Activated naive CD4-positive, alpha-beta T cell treated with anti-CD3 and anti-CD28 coated beads for 36 hours (primary cell): ENCODE data around the gene ASTN2. TPM values are rescaled to one million over a fixed set of nuclear protein-coding genes. Genes with fewer than 3 reads are reported as not detected.

ENCODE experiments used
- CTCF ChIA-PET: fragments of 350-600 bp; sonication (Branson Sonifier 250); formaldehyde crosslinking; loops from one replicate; lab custom pipeline; 2021; ENCODE audit warnings: antibody characterized with exemption; lab: Charles Lee
- DNase-seq: peaks from one replicate; pipeline ENCODE4 v3.0.0-alpha.2; 2020
- H3K27ac Mint-ChIP-seq: one replicate; pipeline ENCODE4 v1.8.0; 2021; ENCODE audit warnings: mild to moderate bottlenecking, mixed read lengths
- H3K27me3 Mint-ChIP-seq: one replicate; pipeline ENCODE4 v1.8.0; 2021; ENCODE audit warnings: low read depth, mixed read lengths
- H3K36me3 Mint-ChIP-seq: one replicate; pipeline ENCODE4 v1.8.0; 2021; ENCODE audit warnings: low read depth, mixed read lengths
- H3K4me1 Mint-ChIP-seq: one replicate; pipeline ENCODE4 v1.8.0; 2021; ENCODE audit warnings: low read depth, mixed read lengths
- H3K4me3 Mint-ChIP-seq: one replicate; pipeline ENCODE4 v1.8.0; 2021; ENCODE audit warnings: mild to moderate bottlenecking, moderate library complexity, mixed read lengths
- H3K9me3 Mint-ChIP-seq: one replicate; pipeline ENCODE4 v1.8.0; 2021; ENCODE audit warnings: mixed read lengths
- intact Hi-C: fragments of 100-400 bp; cut with micrococcal nuclease; formaldehyde crosslinking; loops from one replicate; pipeline ENCODE4 v1.15.1; 2023
- total RNA-seq, 2 experiments: library from RNA; stranded (reverse); gene quantifications; one replicate each; pipeline ENCODE4 v1.2.3, GENCODE V29; 2021

ASTN2 gene
- total RNA-seq, 2 experiments from 2014 or later: 6.0 to 6.6 TPM

GRCh38 chr9:116589392-116590354, 825.2 kb downstream of the ASTN2 start:
- Mint-ChIP-seq H3K9me3 (peaks cover 7% of the 10 kb centered on the region), H3K4me3 (no peak overlapping the region), H3K27ac (no peak overlapping the region), H3K27me3 (no peaks in the 10 kb centered on the region), H3K36me3 (peaks cover 25% of the 10 kb centered on the region), H3K4me1 (no peaks in the 10 kb centered on the region)
- intact Hi-C loops: loop anchor here (1.0 to 5.0 kb wide), 3 partner anchors 58 to 273 kb away; no protein-coding TSS in a partner anchor
- CTCF ChIA-PET: no interaction called here
- DNase-seq: peak; percentile 43

DNA sequence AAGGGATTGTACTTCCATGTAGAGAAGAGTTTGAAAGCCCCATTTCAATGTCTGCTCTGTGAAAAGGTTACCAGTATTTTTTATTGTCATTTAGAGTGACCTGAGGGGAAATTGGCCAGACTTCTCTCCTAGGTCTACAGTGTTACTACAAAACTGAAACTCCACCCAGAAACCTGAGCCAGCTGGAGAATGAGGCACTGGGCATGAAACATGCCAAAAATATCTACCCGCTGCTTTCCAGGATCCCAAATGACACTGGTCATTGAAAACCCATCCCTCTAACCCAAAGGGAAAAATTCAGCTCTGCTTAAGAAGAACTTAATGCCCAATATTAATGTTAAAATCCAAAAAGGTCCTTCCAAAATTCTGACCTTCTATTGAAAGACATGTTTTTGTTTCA, 826.9 kb downstream of the ASTN2 start:
- Mint-ChIP-seq H3K36me3 (peaks cover 21% of the 10 kb centered on the region), H3K27me3 (no peaks in the 10 kb centered on the region), H3K27ac (no peak overlapping the region), H3K4me1 (no peaks in the 10 kb centered on the region), H3K4me3 (no peak overlapping the region), H3K9me3 (peaks cover 7% of the 10 kb centered on the region)
- intact Hi-C loops: loop anchor here (5.0 kb wide), 1 partner anchor 274 kb away; no protein-coding TSS in a partner anchor
- DNase-seq: no peak
- CTCF ChIA-PET: no interaction called here

GRCh38 chr9:116585896-116586295, 829.0 kb downstream of the ASTN2 start:
- CTCF ChIA-PET: no interaction called here
- no peaks in the 10 kb centered on the region for H3K27me3 Mint-ChIP-seq
- no peaks in the 10 kb centered on the region for H3K4me1 Mint-ChIP-seq
- no peak overlapping the region for H3K27ac Mint-ChIP-seq
- H3K36me3 Mint-ChIP-seq: peaks cover 19% of the 10 kb centered on the region
- intact Hi-C loops: loop anchor here (5.0 kb wide), 1 partner anchor 276 kb away; no protein-coding TSS in a partner anchor
- peaks cover 7% of the 10 kb centered on the region for H3K9me3 Mint-ChIP-seq
- no peak overlapping the region for H3K4me3 Mint-ChIP-seq
- DNase-seq: no peak

GRCh38 chr9:116585204-116585603, 829.7 kb downstream of the ASTN2 start:
- CTCF ChIA-PET: no interaction called here
- peaks cover 7% of the 10 kb centered on the region for H3K9me3 Mint-ChIP-seq
- intact Hi-C loops: loop anchor here (5.0 kb wide), 1 partner anchor 277 kb away; no protein-coding TSS in a partner anchor
- H3K4me1 Mint-ChIP-seq: no peaks in the 10 kb centered on the region
- H3K27ac Mint-ChIP-seq: no peak overlapping the region
- H3K4me3 Mint-ChIP-seq: no peak overlapping the region
- DNase-seq: no peak
- peaks cover 18% of the 10 kb centered on the region for H3K36me3 Mint-ChIP-seq
- no peaks in the 10 kb centered on the region for H3K27me3 Mint-ChIP-seq

GRCh38 chr9:116580853-116581252, 834.0 kb downstream of the ASTN2 start:
- CTCF ChIA-PET: interaction anchor here (1.3 kb wide), 1 partner anchor 10 kb away, joined by 3 read pairs; no protein-coding TSS in a partner anchor
- DNase-seq: no peak
- Mint-ChIP-seq H3K36me3 (peaks cover 8% of the 10 kb centered on the region), H3K4me3 (no peak overlapping the region), H3K9me3 (no peaks in the 10 kb centered on the region), H3K27ac (no peak overlapping the region), H3K27me3 (no peaks in the 10 kb centered on the region), H3K4me1 (no peaks in the 10 kb centered on the region)
- intact Hi-C loops: no loop called here

DNA sequence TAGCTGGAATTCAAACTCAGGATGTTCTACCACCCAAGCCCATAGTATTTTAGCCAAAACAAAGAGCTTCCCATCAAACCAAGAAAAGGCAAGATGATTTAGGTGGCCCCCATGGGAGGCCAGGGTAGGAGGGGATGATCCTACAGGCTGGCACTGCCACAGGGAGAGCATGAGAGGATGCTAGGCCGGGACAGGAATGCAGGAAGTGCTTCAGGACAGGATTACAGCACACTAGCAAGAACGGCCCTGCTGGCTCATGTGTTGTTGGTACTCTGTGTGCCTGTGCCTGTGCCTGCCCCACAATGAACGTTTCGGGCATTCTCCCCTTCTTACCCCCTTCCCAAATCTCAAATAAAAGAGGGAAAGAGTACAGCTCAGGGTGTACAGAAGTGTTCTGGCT, 838.5 kb downstream of the ASTN2 start:
- intact Hi-C loops: loop anchor here (10.0 kb wide), 1 partner anchor 692 kb away; no protein-coding TSS in a partner anchor
- Mint-ChIP-seq H3K36me3 (peaks cover 4% of the 10 kb centered on the region), H3K9me3 (no peaks in the 10 kb centered on the region), H3K4me3 (no peak overlapping the region), H3K27me3 (no peaks in the 10 kb centered on the region), H3K4me1 (no peaks in the 10 kb centered on the region), H3K27ac (no peak overlapping the region)
- DNase-seq: no peak
- CTCF ChIA-PET: no interaction called here

DNA sequence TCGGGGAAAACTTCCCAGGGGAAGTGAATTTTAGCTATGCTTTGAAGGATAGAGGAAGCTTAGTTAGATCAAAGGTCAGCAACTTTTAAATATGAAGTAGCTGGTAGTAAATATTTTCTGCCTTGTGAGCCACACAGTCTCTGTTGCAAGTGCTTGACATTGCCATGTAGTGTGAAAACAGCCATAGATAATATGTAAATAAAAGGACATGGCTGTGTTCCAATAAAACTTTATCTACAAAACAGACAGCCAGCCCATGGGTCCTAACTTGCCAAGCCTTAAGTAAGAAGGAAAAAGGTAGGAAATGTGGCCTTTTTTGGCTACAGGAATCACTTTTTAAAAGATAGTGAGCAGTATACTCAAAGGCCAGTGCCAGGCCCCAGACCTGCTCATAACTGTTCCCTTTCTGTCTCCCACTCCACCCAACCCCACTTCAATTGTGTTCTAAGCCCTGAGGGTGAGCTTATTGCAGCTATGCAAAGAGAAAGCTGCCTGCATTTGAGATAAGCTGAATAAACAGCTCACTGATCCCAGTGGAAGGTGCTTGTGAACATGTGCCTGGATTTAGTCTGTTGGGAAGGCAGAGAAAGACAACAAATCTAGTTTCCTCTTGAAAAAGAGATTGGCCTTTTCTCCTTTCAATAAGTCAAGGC, 840.7 kb downstream of the ASTN2 start:
- Mint-ChIP-seq H3K36me3 (peaks cover 3% of the 10 kb centered on the region), H3K27me3 (no peaks in the 10 kb centered on the region), H3K4me3 (no peak overlapping the region), H3K27ac (no peak overlapping the region), H3K4me1 (no peaks in the 10 kb centered on the region), H3K9me3 (no peaks in the 10 kb centered on the region)
- DNase-seq: no peak
- CTCF ChIA-PET: interaction anchor here (0.8 kb wide), 1 partner anchor 14 kb away, joined by 3 read pairs; no protein-coding TSS in a partner anchor
- intact Hi-C loops: loop anchor here (5.0 to 10.0 kb wide), 2 partner anchors 417 to 689 kb away; no protein-coding TSS in a partner anchor

DNA sequence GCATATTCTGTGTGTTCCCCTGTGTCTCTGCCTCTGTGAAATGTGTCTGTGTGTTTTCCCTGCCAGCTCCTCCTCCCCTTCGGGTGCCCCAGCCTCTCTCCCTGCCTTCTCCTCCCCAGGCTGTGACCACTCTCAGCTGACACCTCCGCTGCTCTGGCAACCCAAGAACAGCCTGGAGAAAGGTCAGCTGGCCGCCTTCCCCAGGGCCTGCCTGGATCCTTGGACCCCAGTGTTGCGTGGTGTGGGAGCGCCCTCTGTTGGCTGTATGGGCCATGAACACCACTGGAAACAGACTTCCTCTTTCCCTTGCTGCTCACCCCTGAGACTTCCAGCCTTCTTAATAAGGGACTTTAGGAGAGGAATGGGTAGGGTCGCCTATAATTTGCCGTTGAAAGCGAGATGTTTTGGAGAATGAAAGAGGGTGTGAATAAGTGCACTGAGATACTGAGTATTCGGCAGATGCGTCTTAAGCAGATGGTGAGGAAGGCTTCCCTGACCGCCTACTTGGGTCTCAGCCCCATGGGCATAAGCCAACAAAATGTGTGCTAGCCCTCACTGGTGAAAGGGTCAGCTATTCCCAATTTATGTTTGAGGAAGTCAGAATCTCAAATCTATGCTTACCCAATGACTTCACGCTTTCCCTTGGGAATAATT, 842.6 kb downstream of the ASTN2 start:
- no peak overlapping the region for H3K4me3 Mint-ChIP-seq

GRCh38 chr9:116569111-116569510, 845.7 kb downstream of the ASTN2 start:
- CTCF ChIA-PET: interaction anchor here (0.6 to 1.0 kb wide), 2 partner anchors 152 to 1446 kb away, joined by 3 to 5 read pairs; no protein-coding TSS in a partner anchor
- Mint-ChIP-seq H3K4me3 (no peak overlapping the region), H3K9me3 (no peaks in the 10 kb centered on the region), H3K27ac (no peak overlapping the region), H3K4me1 (no peaks in the 10 kb centered on the region), H3K27me3 (no peaks in the 10 kb centered on the region), H3K36me3 (peaks cover 4% of the 10 kb centered on the region)
- intact Hi-C loops: no loop called here
- no peak for DNase-seq

More for the DNA sequence above, 842.6 kb downstream of the ASTN2 start:
- CTCF ChIA-PET: interaction anchor here (0.6 to 1.6 kb wide), 5 partner anchors 55 to 982 kb away, joined by 3 to 5 read pairs (median 3); no protein-coding TSS in a partner anchor
- intact Hi-C loops: loop anchor here (2.0 to 10.0 kb wide), 3 partner anchors 415 to 979 kb away; no protein-coding TSS in a partner anchor
- Mint-ChIP-seq H3K9me3 (no peaks in the 10 kb centered on the region), H3K36me3 (peaks cover 5% of the 10 kb centered on the region), H3K27me3 (no peaks in the 10 kb centered on the region), H3K27ac (no peak overlapping the region), H3K4me1 (no peaks in the 10 kb centered on the region)
- DNase-seq: peak; percentile 45

DNA sequence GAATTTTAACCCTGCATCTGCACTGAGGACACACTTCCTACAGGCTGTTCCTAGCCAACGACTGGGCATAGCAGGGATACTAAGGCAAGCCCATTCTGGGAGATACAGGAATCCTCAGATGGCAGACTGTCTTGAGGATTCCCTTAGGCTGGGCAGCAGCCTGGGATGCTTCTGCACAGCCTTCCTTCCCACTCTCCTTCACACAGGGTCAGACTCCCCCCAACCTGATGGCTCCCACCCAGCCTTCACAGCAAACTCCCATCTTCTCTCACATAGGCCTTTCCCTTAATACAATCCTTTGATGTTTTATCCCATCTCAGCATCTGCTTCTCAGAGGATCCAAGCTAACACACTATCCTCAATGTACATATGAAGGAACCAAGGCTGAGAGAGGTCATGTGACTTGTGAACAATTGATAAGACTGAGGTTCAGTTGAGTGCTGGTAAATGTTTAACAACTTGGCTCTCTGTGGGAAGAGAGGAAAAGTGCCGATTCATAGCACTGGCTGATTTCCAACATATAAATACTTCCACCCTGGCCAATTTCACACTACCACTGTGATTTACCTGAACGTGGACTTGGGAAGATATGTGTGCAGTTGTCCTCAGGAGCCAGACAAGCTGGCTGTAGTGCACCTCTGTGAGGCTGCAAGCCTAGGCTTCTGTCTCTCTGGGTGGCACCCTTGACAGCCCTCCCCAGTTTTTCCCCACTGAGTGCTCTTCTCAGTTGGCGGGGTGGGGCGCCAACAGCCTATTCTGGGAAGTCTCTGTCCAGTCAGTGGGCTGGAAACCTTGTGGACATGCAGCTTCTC, 848.0 kb downstream of the ASTN2 start:
- Mint-ChIP-seq H3K27ac (no peak overlapping the region), H3K27me3 (no peaks in the 10 kb centered on the region), H3K4me3 (no peak overlapping the region), H3K4me1 (no peaks in the 10 kb centered on the region), H3K36me3 (peaks cover 6% of the 10 kb centered on the region), H3K9me3 (no peaks in the 10 kb centered on the region)
- no peak for DNase-seq
- intact Hi-C loops: no loop called here
- CTCF ChIA-PET: no interaction called here

DNA sequence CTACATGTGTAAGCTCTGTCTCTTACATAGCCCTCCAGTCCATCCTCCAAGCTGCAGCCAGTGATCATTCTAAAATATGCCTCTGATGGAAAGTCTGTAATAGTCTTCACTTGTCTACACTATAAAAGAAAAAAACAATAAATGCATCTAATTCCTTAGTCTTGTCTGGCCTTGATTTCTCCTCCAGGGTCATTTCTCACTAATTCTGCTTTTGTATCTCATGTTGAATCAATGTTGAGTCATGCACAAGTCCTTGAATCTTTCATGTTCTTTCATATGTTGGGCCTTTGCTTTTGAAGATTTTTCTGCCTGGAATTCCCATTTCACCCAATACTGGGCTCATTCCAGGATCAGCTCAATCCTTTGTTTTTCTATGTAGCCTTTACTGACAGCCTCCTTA, 848.9 kb downstream of the ASTN2 start:
- CTCF ChIA-PET: no interaction called here
- no peak for DNase-seq
- no peaks in the 10 kb centered on the region for H3K4me1 Mint-ChIP-seq
- H3K27ac Mint-ChIP-seq: no peak overlapping the region
- H3K9me3 Mint-ChIP-seq: no peaks in the 10 kb centered on the region
- peaks cover 6% of the 10 kb centered on the region for H3K36me3 Mint-ChIP-seq
- intact Hi-C loops: no loop called here
- H3K4me3 Mint-ChIP-seq: no peak overlapping the region
- H3K27me3 Mint-ChIP-seq: no peaks in the 10 kb centered on the region
